ENCODE data around the gene ETV2. TPM values are rescaled to one million over a fixed set of nuclear protein-coding genes. Genes with fewer than 3 reads are reported as not detected.
A peak's percentile ranks its signal among the peaks of the same experiment; 100 is the strongest.

ETV2 gene
- total RNA-seq, 1 donor from 2014 or later: 1.1 TPM

DNA sequence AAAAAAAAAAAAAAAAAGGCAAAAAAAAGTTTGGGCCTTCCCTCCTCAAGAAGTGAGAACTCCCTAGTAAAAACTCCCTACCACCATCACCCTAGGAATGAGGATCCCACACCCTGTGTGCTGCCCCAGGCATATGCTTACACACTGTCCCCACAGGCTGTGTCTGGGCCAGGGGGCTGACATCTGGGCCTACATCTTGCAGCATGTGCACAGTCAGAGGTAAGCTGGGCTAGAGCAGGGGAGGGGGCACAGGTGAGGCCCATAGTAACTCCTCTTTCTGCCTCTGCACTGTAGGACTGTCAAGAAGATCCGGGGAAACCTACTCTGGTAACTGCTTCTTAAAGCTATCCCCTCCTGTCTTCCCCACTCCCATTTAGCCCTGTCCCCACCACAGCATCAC, 28.0 kb upstream of the ETV2 start:
- H3K4me3 Mint-ChIP-seq: peak overlapping the region; percentile 92
- H3K4me1 Mint-ChIP-seq (ENCODE audit: unreplicated experiment): peaks cover 5% of the 10 kb centered on the region
- H3K27me3 Mint-ChIP-seq: no peaks in the 10 kb centered on the region
- no peaks in the 10 kb centered on the region for H3K36me3 Mint-ChIP-seq
- TF ChIP-seq, protein P1, sequence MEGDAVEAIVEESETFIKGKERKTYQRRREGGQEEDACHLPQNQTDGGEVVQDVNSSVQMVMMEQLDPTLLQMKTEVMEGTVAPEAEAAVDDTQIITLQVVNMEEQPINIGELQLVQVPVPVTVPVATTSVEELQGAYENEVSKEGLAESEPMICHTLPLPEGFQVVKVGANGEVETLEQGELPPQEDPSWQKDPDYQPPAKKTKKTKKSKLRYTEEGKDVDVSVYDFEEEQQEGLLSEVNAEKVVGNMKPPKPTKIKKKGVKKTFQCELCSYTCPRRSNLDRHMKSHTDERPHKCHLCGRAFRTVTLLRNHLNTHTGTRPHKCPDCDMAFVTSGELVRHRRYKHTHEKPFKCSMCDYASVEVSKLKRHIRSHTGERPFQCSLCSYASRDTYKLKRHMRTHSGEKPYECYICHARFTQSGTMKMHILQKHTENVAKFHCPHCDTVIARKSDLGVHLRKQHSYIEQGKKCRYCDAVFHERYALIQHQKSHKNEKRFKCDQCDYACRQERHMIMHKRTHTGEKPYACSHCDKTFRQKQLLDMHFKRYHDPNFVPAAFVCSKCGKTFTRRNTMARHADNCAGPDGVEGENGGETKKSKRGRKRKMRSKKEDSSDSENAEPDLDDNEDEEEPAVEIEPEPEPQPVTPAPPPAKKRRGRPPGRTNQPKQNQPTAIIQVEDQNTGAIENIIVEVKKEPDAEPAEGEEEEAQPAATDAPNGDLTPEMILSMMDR (conservative IDR thresholded peaks at IDR 0.05): no peak
- H3K9me3 Mint-ChIP-seq: no peaks in the 10 kb centered on the region
- no peak overlapping the region for H3K27ac Mint-ChIP-seq
- no peak for DNase-seq (ENCODE audit: extremely low spot score, unreplicated experiment)

DNA sequence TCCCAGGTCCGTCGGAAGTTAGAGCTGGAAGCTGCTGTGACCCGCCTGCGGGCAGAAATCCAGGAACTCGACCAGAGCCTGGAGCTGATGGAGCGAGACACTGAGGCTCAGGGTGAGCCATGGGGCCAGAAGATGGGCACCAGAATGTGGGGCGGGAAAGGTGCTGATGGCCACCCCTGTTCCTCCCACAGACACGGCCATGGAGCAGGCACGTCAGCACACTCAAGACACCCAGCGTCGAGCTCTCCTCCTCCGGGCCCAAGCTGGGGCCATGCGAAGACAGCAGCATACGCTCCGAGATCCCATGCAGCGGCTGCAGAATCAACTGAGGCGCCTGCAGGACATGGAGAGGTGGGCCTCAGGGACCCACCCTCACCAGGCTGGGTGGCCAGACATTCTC, 26.5 kb upstream of the ETV2 start:
- TF ChIP-seq, protein P1 (conservative IDR thresholded peaks at IDR 0.05): no peak
- H3K27ac Mint-ChIP-seq: no peak overlapping the region
- H3K27me3 Mint-ChIP-seq: no peaks in the 10 kb centered on the region
- DNase-seq (ENCODE audit: extremely low spot score, unreplicated experiment): no peak
- H3K4me3 Mint-ChIP-seq: no peak overlapping the region
- H3K9me3 Mint-ChIP-seq: no peaks in the 10 kb centered on the region
- peaks cover 5% of the 10 kb centered on the region for H3K4me1 Mint-ChIP-seq (ENCODE audit: unreplicated experiment)
- H3K36me3 Mint-ChIP-seq: no peaks in the 10 kb centered on the region

DNA sequence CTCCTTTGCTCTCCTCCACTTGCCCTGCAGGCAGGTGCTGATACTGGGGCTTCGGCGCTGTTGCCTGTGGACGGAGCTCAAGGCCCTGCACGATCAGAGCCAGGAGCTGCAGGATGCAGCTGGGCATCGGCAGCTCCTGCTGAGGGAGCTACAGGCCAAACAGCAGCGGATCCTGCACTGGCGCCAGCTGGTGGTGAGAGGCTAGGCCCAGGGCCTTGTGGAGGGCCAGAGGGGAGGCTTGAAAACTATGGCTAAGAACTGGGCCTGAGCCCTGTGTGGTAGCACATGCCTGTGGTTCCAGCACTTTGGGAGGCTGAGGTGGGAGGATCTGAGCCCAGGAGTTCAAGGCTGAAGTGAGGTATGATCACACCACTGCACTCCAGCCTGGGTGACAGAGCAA, 22.7 kb upstream of the ETV2 start:
- no peaks in the 10 kb centered on the region for H3K9me3 Mint-ChIP-seq
- no peak overlapping the region for H3K27ac Mint-ChIP-seq
- no peak overlapping the region for H3K4me3 Mint-ChIP-seq
- no peaks in the 10 kb centered on the region for H3K36me3 Mint-ChIP-seq
- TF ChIP-seq, protein P1 (conservative IDR thresholded peaks at IDR 0.05): no peak
- DNase-seq (ENCODE audit: extremely low spot score, unreplicated experiment): no peak
- H3K4me1 Mint-ChIP-seq (ENCODE audit: unreplicated experiment): no peaks in the 10 kb centered on the region
- no peaks in the 10 kb centered on the region for H3K27me3 Mint-ChIP-seq

DNA sequence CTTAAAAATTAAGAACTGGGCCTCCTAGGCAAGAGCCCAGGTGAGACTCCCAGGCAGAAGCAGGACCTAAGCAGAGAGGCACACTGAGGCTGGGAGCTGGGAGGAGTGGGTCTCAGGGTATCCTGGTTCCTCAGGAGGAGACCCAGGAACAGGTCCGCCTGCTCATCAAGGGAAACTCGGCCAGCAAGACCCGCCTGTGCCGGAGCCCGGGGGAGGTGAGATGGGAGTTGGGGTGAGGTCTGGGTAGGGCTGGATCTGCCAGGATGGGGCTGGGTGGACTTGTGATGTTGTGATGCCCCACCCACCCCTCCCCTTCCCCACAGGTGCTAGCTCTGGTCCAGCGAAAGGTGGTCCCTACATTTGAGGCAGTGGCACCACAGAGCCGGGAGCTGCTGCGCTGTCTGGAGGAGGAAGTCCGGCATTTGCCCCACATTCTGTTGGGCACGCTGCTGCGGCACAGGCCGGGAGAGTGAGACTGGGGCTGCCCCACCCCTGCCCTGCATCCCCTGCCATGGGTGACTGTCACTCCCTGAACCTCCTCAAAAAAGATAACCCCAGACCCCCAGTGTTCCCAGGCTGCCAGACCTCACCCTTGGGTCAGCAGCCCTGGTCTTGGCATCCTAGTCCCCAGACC, 22.1 kb upstream of the ETV2 start:
- DNase-seq (ENCODE audit: extremely low spot score, unreplicated experiment): no peak
- TF ChIP-seq, protein P1 (conservative IDR thresholded peaks at IDR 0.05): no peak
- Mint-ChIP-seq H3K4me1 (ENCODE audit: unreplicated experiment) (no peaks in the 10 kb centered on the region), H3K4me3 (no peak overlapping the region), H3K36me3 (no peaks in the 10 kb centered on the region), H3K27me3 (no peaks in the 10 kb centered on the region), H3K9me3 (no peaks in the 10 kb centered on the region), H3K27ac (no peak overlapping the region)

DNA sequence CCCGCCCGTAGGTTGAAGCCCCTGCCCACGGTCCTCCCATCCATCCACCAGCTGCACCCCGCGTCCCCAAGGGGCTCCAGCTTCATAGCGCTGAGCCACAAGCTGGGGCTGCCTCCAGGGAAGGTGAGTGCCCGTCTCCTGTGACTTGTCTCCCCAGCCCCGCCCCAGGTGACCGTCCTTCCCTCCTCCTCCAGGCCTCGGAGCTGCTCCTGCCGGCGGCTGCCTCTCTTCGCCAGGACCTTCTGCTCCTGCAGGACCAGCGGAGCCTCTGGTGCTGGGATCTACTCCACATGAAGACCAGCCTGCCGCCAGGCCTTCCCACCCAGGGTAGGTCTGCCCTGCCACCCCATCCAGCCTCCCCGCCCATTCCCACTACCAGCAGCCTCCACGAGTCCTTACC, 21.5 kb upstream of the ETV2 start:
- H3K36me3 Mint-ChIP-seq: no peaks in the 10 kb centered on the region
- no peak overlapping the region for H3K4me3 Mint-ChIP-seq
- no peaks in the 10 kb centered on the region for H3K9me3 Mint-ChIP-seq
- no peaks in the 10 kb centered on the region for H3K27me3 Mint-ChIP-seq
- no peak for DNase-seq (ENCODE audit: extremely low spot score, unreplicated experiment)
- H3K27ac Mint-ChIP-seq: no peak overlapping the region
- TF ChIP-seq, protein P1 (conservative IDR thresholded peaks at IDR 0.05): no peak
- no peaks in the 10 kb centered on the region for H3K4me1 Mint-ChIP-seq (ENCODE audit: unreplicated experiment)

DNA sequence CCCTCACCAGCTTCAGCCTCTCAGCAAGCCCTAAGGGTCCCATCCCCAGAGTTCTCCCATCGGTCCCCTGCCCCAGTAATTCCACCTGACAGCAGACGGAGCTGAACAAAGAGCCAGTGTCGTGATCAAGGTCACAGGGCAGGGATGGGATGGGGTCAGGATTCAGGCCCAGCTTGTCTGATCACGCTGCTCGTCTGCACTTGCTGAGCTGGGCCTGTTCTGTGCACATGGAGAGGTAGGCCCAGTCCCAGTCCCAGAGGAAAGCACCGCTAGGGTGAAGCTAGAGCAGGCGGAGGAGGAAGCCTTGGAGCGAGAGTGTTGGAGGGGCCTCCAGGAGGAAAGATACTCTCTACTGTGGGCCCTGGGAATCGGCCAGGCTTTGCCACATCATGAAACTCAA, 19.8 kb upstream of the ETV2 start:
- Mint-ChIP-seq H3K4me3 (no peak overlapping the region), H3K4me1 (ENCODE audit: unreplicated experiment) (no peaks in the 10 kb centered on the region), H3K27me3 (no peaks in the 10 kb centered on the region), H3K27ac (no peak overlapping the region), H3K36me3 (no peaks in the 10 kb centered on the region), H3K9me3 (no peaks in the 10 kb centered on the region)
- TF ChIP-seq, protein P1 (conservative IDR thresholded peaks at IDR 0.05): no peak
- no peak for DNase-seq (ENCODE audit: extremely low spot score, unreplicated experiment)
